Ramos (cell line): ENCODE results near the gene CEP83.

ENCODE experiments used
- in situ Hi-C: fragments of 300-500 bp; cut with MboI; formaldehyde crosslinking; loops from one replicate; pipeline ENCODE4 v1.14.3; 2022; ENCODE audit warnings: low sequenced_read_pairs; ENCODE audit not compliant: unreplicated experiment

Gene CEP83

DNA sequence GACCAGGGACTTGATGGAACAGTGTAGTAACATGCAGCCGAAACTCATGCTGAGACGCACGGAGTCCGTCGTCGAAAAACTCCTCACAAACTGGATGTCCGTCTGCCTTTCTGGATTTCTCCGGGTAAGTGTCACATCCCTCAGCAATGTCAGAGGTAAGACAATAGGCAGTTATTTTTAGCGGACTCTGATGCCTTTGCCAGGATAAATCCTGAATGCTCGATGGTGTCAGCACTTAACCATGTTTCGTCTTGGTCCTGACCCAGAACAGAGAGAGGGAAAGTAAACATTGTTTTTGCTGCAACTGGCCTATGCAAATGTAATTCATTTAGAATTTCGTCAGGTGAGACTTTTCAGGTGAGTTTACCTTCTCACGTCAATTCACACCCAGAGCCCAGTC, 198.9 kb downstream of the CEP83 start:
- in situ Hi-C loops: no loop called here

DNA sequence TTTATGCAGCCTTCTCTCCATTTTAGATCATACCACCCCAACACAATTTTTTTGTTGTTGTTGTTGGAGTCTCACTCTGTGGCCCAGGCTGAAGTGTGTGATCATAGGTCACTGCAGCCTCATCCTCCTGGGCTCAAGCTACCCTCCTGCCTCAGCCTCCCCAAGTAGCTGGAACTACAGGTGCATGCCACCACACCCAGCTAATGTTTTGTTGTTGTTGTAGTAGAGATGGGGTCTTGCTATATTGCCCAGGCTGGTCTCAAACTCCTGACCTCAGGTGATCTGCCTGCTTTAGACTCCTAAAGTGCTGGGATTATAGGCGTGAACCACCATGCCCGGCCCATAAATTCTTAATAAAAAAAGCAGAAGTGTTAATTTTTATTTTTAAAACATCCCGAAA, 199.7 kb downstream of the CEP83 start:
- in situ Hi-C loops: no loop called here

DNA sequence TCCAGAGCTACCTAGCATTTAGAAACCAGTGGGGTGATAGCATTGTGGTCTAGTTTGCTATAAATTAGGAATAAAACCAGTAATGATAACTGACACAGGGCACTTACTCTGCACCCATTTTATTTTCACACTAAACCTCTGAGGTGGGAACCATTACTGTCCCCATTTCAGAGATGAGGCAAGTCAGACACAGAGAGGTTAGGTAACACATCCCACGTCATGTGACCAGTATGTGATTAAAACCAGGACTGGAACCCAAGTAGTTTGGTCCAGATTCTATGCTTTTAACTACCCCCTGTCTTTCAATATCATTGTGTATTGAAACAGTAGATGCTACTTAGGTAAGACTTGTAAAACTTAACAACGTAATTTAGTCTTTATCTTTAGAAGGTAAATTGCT, 201.1 kb downstream of the CEP83 start:
- in situ Hi-C loops: no loop called here
